MM.1S (cell line): ENCODE measurements around the gene CCDC59.

ENCODE experiments used
- CTCF ChIP-seq: fragments of 300-600 bp; sonication (generic); IDR thresholded peaks from 2 replicates; pipeline ENCODE4 v1.5.1; 2016; ENCODE audit warnings: antibody characterized with exemption, low read length, mixed read lengths
- EZH2 ChIP-seq: fragments of 300-600 bp; sonication (generic); optimal IDR thresholded peaks from 2 replicates; pipeline ENCODE3; 2017; ENCODE audit warnings: low read depth, mild to moderate bottlenecking, antibody characterized with exemption, low read length, mixed read lengths

GRCh38 chr12:82351390-82351789 lies 6.8 kb downstream of the CCDC59 start:
- TF ChIP-seq CTCF (no peak), EZH2 (no peak)
